Hepatocyte (in vitro differentiated cells): ENCODE results near the gene OR5AL1. TPM values are rescaled to one million over a fixed set of nuclear protein-coding genes. Genes with fewer than 3 reads are reported as not detected.

ENCODE experiments used
- DNase-seq: peaks from one replicate; pipeline ENCODE4 v3.0.0-alpha.2; 2016; ENCODE audit warnings: low spot score
- H2AFZ ChIP-seq: fragments of 200-600 bp; sonication (generic); 2 replicates; pipeline ENCODE4 v1.6.0; 2016; ENCODE audit warnings: antibody characterized with exemption, mild to moderate bottlenecking
- H3K27ac ChIP-seq: fragments of 200-600 bp; sonication (generic); 2 replicates; pipeline ENCODE4 v1.5.1; 2016; ENCODE audit warnings: mild to moderate bottlenecking
- H3K27me3 ChIP-seq: fragments of 200-600 bp; sonication (generic); 2 replicates; pipeline ENCODE4 v1.6.1; 2016
- H3K36me3 ChIP-seq: fragments of 200-600 bp; sonication (generic); replicated peaks from 2 replicates; pipeline ENCODE4 v1.5.1; 2016; ENCODE audit warnings: low read depth; ENCODE audit not compliant: insufficient read depth
- H3K4me1 ChIP-seq: fragments of 200-600 bp; sonication (generic); 2 replicates; pipeline ENCODE4 v1.5.1; 2016; ENCODE audit warnings: mild to moderate bottlenecking, moderate library complexity; ENCODE audit not compliant: insufficient read depth
- H3K4me2 ChIP-seq: fragments of 200-600 bp; sonication (generic); 2 replicates; pipeline ENCODE4 v1.6.0; 2016
- H3K4me3 ChIP-seq: fragments of 200-600 bp; sonication (generic); 2 replicates; pipeline ENCODE4 v1.5.1; 2016; ENCODE audit warnings: mild to moderate bottlenecking
- H3K79me2 ChIP-seq: fragments of 200-600 bp; sonication (generic); 2 replicates; pipeline ENCODE4 v1.6.0; 2017; ENCODE audit warnings: mild to moderate bottlenecking
- H3K9me2 ChIP-seq: fragments of 200-600 bp; sonication (generic); replicated peaks from 2 replicates; pipeline ENCODE4 v1.6.0; 2017; ENCODE audit warnings: mild to moderate bottlenecking; ENCODE audit not compliant: insufficient read depth
- H3K9me3 ChIP-seq: fragments of 200-600 bp; sonication (generic); 2 replicates; pipeline ENCODE4 v1.5.1; 2016; ENCODE audit warnings: low read depth, mild to moderate bottlenecking
- H4K20me1 ChIP-seq: fragments of 200-600 bp; sonication (generic); 2 replicates; pipeline ENCODE4 v1.6.0; 2016; ENCODE audit warnings: mild to moderate bottlenecking; ENCODE audit not compliant: insufficient read depth, poor library complexity, severe bottlenecking
- CTCF ChIP-seq: fragments of 200-600 bp; sonication (generic); IDR thresholded peaks from 2 replicates; pipeline ENCODE4 v1.5.1; 2016; ENCODE audit warnings: antibody characterized with exemption, mild to moderate bottlenecking; ENCODE audit not compliant: poor library complexity
- EZH2 ChIP-seq: fragments of 200-600 bp; sonication (generic); IDR thresholded peaks from 2 replicates; pipeline ENCODE4 v1.6.1; 2016; ENCODE audit warnings: antibody characterized with exemption, mild to moderate bottlenecking, borderline replicate concordance
- EZH2phosphoT487 ChIP-seq: fragments of 200-600 bp; sonication (generic); IDR thresholded peaks from one replicate; pipeline ENCODE4 v1.6.1; 2018; ENCODE audit warnings: antibody characterized with exemption, mild to moderate bottlenecking, low read depth, moderate library complexity; ENCODE audit not compliant: unreplicated experiment, severe bottlenecking
- whole genome bisulfite sequencing: methylation state at CpG from one replicate; pipeline ENCODE4 v1.1.6; 2016; ENCODE audit warnings: low lambda C conversion rate; ENCODE audit errors: missing lambda C conversion rate; 5-methylcytosine and 5-hydroxymethylcytosine counted together
- polyA plus RNA-seq: library from polyadenylated mRNA; unstranded; fragments of >200 nt; fragmentation: Nextera tagmentation; extraction: Ambion mirVana; gene quantifications from 2 replicates; pipeline ENCODE4 v1.2.1, GENCODE V29; 2016
- total RNA-seq: library from RNA; depleted of rRNA; stranded (reverse); fragments of >200 nt; gene quantifications from 2 replicates; pipeline ENCODE4 v1.2.3, GENCODE V29; 2014

OR5AL1 gene
- total and polyA plus RNA-seq, 2 experiments from 2014 or later, result not detected

GRCh38 chr11:56410801-56411200, 1.7 kb upstream of the OR5AL1 start:
- no peak overlapping the region for H2AFZ ChIP-seq
- H3K9me3 ChIP-seq, result no peaks in the 10 kb centered on the region
- no peak for DNase-seq
- TF ChIP-seq EZH2 (no peak), EZH2phosphoT487 (no peak), CTCF (no peak)
- no peaks in the 10 kb centered on the region for H4K20me1 ChIP-seq
- H3K4me2 ChIP-seq, result no peak overlapping the region
- H3K79me2 ChIP-seq, result no peaks in the 10 kb centered on the region
- no peaks in the 10 kb centered on the region for H3K27me3 ChIP-seq
- no peak overlapping the region for H3K4me3 ChIP-seq
- no peaks in the 10 kb centered on the region for H3K36me3 ChIP-seq
- H3K27ac ChIP-seq, result no peak overlapping the region
- no peaks in the 10 kb centered on the region for H3K4me1 ChIP-seq
- H3K9me2 ChIP-seq, result no peaks in the 10 kb centered on the region

- H3K4me3 ChIP-seq, result no peak overlapping the region
- no peak for DNase-seq
- H3K4me2 ChIP-seq, result no peak overlapping the region
- no peak overlapping the region for H3K27ac ChIP-seq
- H3K9me2 ChIP-seq, result no peaks in the 10 kb centered on the region
- no peaks in the 10 kb centered on the region for H3K4me1 ChIP-seq
- TF ChIP-seq EZH2phosphoT487, result no peak
- no peak for TF ChIP-seq CTCF
- no peak for TF ChIP-seq EZH2
- 91% methylated on average over 4 of the region's 4 CpGs for WGBS
- no peaks in the 10 kb centered on the region for H3K36me3 ChIP-seq
- H3K79me2 ChIP-seq, result no peaks in the 10 kb centered on the region
- H3K27me3 ChIP-seq, result no peaks in the 10 kb centered on the region
- no peaks in the 10 kb centered on the region for H4K20me1 ChIP-seq
- H3K9me3 ChIP-seq, result no peaks in the 10 kb centered on the region
- no peak overlapping the region for H2AFZ ChIP-seq
Measured at GRCh38 chr11:56453521-56453920, 41.0 kb downstream of the OR5AL1 start.

GRCh38 chr11:56457076-56457475, 44.6 kb downstream of the OR5AL1 start:
- 68% methylated on average over 1 of the region's 1 CpG for WGBS
- TF ChIP-seq CTCF (no peak), EZH2phosphoT487 (no peak), EZH2 (no peak)
- H3K4me1 ChIP-seq, result no peaks in the 10 kb centered on the region
- peak overlapping the region; percentile 24 for H2AFZ ChIP-seq
- no peaks in the 10 kb centered on the region for H3K9me3 ChIP-seq
- H3K9me2 ChIP-seq, result no peaks in the 10 kb centered on the region
- no peaks in the 10 kb centered on the region for H3K79me2 ChIP-seq
- no peak overlapping the region for H3K4me2 ChIP-seq
- no peaks in the 10 kb centered on the region for H3K36me3 ChIP-seq
- H4K20me1 ChIP-seq, result no peaks in the 10 kb centered on the region
- H3K27me3 ChIP-seq, result no peaks in the 10 kb centered on the region
- DNase-seq, result no peak
- no peak overlapping the region for H3K4me3 ChIP-seq
- no peak overlapping the region for H3K27ac ChIP-seq

Other genes with a start within 250 kb of the OR5AL1 start
- not detected in 2 replicates for gene OR5J2, start 236.1 kb upstream of the OR5AL1 start, total RNA-seq
- not detected in 2 replicates for gene OR5J2, start 236.1 kb upstream of the OR5AL1 start, polyA plus RNA-seq
- not detected in 2 replicates for gene OR5T2, start 178.4 kb upstream of the OR5AL1 start, total RNA-seq
- gene OR5T2, start 178.4 kb upstream of the OR5AL1 start, polyA plus RNA-seq, result not detected in 2 replicates
- not detected in 2 replicates for gene OR5T3, start 160.4 kb upstream of the OR5AL1 start, total RNA-seq
- gene OR5T3, start 160.4 kb upstream of the OR5AL1 start, polyA plus RNA-seq, result not detected in 2 replicates
- gene OR5T1, start 138.5 kb upstream of the OR5AL1 start, total RNA-seq, result not detected in 2 replicates
- gene OR5T1, start 138.5 kb upstream of the OR5AL1 start, polyA plus RNA-seq, result not detected in 2 replicates
- not detected in 2 replicates for gene OR8H1, start 120.4 kb upstream of the OR5AL1 start, total RNA-seq
- gene OR8H1, start 120.4 kb upstream of the OR5AL1 start, polyA plus RNA-seq, result not detected in 2 replicates
- not detected in 2 replicates for gene OR8K3, start 97.6 kb upstream of the OR5AL1 start, total RNA-seq
- gene OR8K3, start 97.6 kb upstream of the OR5AL1 start, polyA plus RNA-seq, result not detected in 2 replicates
- gene OR8K1, start 66.7 kb upstream of the OR5AL1 start, total RNA-seq, result not detected in 2 replicates
- not detected in 2 replicates for gene OR8K1, start 66.7 kb upstream of the OR5AL1 start, polyA plus RNA-seq
- gene OR8J1, start 58.4 kb upstream of the OR5AL1 start, total RNA-seq, result not detected in 2 replicates
- not detected in 2 replicates for gene OR8J1, start 58.4 kb upstream of the OR5AL1 start, polyA plus RNA-seq
- gene OR8U1, start 37.1 kb upstream of the OR5AL1 start, total RNA-seq, result not detected in 2 replicates
- not detected in 2 replicates for gene OR8U1, start 37.1 kb upstream of the OR5AL1 start, polyA plus RNA-seq
- gene OR5M3, start 60.7 kb downstream of the OR5AL1 start, total RNA-seq, result not detected in 2 replicates
- not detected in 2 replicates for gene OR5M3, start 60.7 kb downstream of the OR5AL1 start, polyA plus RNA-seq
- not detected in 2 replicates for gene OR5M8, start 78.7 kb downstream of the OR5AL1 start, total RNA-seq
- gene OR5M8, start 78.7 kb downstream of the OR5AL1 start, polyA plus RNA-seq, result not detected in 2 replicates
- not detected in 2 replicates for gene OR5M11, start 130.6 kb downstream of the OR5AL1 start, total RNA-seq
- not detected in 2 replicates for gene OR5M11, start 130.6 kb downstream of the OR5AL1 start, polyA plus RNA-seq
- gene OR5M10, start 165.0 kb downstream of the OR5AL1 start, total RNA-seq, result not detected in 2 replicates
- not detected in 2 replicates for gene OR5M10, start 165.0 kb downstream of the OR5AL1 start, polyA plus RNA-seq
- not detected in 2 replicates for gene OR5M1, start 202.2 kb downstream of the OR5AL1 start, total RNA-seq
- gene OR5M1, start 202.2 kb downstream of the OR5AL1 start, polyA plus RNA-seq, result not detected in 2 replicates
- not detected in 2 replicates for gene OR5AP2, start 229.7 kb downstream of the OR5AL1 start, total RNA-seq
- gene OR5AP2, start 229.7 kb downstream of the OR5AL1 start, polyA plus RNA-seq, result not detected in 2 replicates